Measurements from ENCODE around the gene SPDYE17. TPM values are rescaled to one million over a fixed set of nuclear protein-coding genes. Genes with fewer than 3 reads are reported as not detected.

Gene SPDYE17
- total RNA-seq: not detected in 2 replicates

GRCh38 chr7:77032261-77032660 lies at the start of gene SPDYE17:
TSS of gene SPDYE17 (minus strand) at chr7:77032361. CDS start at chr7:77030570, 1,791 bp downstream.

GRCh38 chr7:77062557-77062956 lies 30.4 kb upstream of the SPDYE17 start, which contains the start of gene SPDYE18:
TSS of gene SPDYE18 (minus strand) at chr7:77062558. CDS start at chr7:77060512, 2,046 bp downstream.

Other genes with a start within 250 kb of the SPDYE17 start
- 0.44 and 0.98 TPM in 2 replicates for gene SPDYE18, start 30.2 kb upstream of the SPDYE17 start, total RNA-seq
- 1.1 and 2.2 TPM in 2 replicates for gene CCDC146, start 90.3 kb upstream of the SPDYE17 start, total RNA-seq
- 0.54 and 0.75 TPM in 2 replicates for gene FGL2, start 167.5 kb upstream of the SPDYE17 start, total RNA-seq

Data from cardiac ventricle fibroblast (primary cell).